Measurements from ENCODE around the gene TNXB. TPM values are rescaled to one million over a fixed set of nuclear protein-coding genes. Genes with fewer than 3 reads are reported as not detected.
"Not testable (repeated sequence)": the region's sequence is repeated elsewhere in the genome, so short reads cannot be mapped to it uniquely, and the experiment has no call there.

The TNXB gene
- total RNA-seq, 1 experiment from 2014 or later: 0.22 TPM

DNA sequence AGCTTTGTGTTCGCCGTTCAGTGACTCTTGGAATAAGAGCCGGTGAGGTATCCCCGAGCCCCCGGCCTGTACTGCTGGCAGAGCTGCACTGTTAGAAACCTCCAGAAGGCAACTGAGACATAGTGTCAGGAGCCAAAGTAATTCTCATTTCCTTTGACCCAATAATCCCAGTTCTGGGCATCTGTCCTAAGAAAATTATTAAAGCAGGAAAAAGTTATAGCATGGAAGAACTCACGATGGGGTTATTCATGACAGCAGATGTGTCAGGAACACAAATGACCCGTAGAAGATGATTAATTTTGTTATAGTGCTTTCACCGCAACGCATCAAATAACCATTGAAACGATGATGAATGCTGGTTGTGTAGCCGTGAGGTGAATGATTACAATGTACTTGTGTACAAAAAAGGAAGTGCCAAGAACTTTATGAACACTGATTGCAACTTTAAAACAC is 50.6 kb downstream of the TNXB start:
- DNase-seq: no peak
- H3K27ac ChIP-seq (ENCODE audit: low read length): no peak overlapping the region
- no peaks in the 10 kb centered on the region for H3K79me2 ChIP-seq (ENCODE audit: low read length)
- H3K4me3 ChIP-seq (ENCODE audit: low read length): no peak overlapping the region
- H2AFZ ChIP-seq (ENCODE audit: low read length): no peak overlapping the region
- H3K4me2 ChIP-seq (ENCODE audit: low read depth, low read length, poor library complexity, severe bottlenecking): no peak overlapping the region
- H3K27me3 ChIP-seq (ENCODE audit: low read length): no peaks in the 10 kb centered on the region
- no peaks in the 10 kb centered on the region for H3K36me3 ChIP-seq (ENCODE audit: insufficient read depth, low read length)
- H4K20me1 ChIP-seq (ENCODE audit: insufficient read depth, low read depth, low read length): no peaks in the 10 kb centered on the region
- no peaks in the 10 kb centered on the region for H3K9me3 ChIP-seq (ENCODE audit: low read length)
- no peaks in the 10 kb centered on the region for H3K4me1 ChIP-seq (ENCODE audit: low read length)
- H3K9me2 ChIP-seq (replicated peaks; ENCODE audit: insufficient read depth, low read length): no peaks in the 10 kb centered on the region
- H3K9ac ChIP-seq (ENCODE audit: low read length): no peak overlapping the region

DNA sequence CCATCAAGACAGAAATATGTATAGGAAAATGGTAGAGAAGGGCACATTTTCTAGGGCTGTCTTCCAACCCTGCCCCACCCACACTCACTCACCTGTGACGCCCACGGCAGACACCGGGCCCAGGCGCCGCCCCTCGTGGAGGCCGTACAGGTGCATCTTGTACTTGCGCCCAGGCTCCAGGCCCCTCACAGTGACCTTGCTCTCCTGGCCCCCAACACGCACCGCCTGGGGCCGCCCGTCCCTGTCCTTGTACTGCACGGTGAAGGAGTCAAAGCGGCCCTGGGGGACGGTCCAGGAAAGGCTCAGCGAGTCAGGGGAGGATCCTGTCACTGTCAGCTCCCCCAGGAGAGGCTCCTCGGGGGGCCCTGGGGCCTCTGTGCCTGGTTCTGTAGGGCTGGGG is 51.2 kb downstream of the TNXB start:
- no peaks in the 10 kb centered on the region for H4K20me1 ChIP-seq (ENCODE audit: insufficient read depth, low read depth, low read length)
- no peaks in the 10 kb centered on the region for H3K79me2 ChIP-seq (ENCODE audit: low read length)
- H3K4me2 ChIP-seq (ENCODE audit: low read depth, low read length, poor library complexity, severe bottlenecking): no peak overlapping the region
- H3K4me3 ChIP-seq (ENCODE audit: low read length): no peak overlapping the region
- H3K27ac ChIP-seq (ENCODE audit: low read length): no peak overlapping the region
- H3K9me3 ChIP-seq (ENCODE audit: low read length): no peaks in the 10 kb centered on the region
- no peak overlapping the region for H2AFZ ChIP-seq (ENCODE audit: low read length)
- DNase-seq: no peak
- H3K4me1 ChIP-seq (ENCODE audit: low read length): no peaks in the 10 kb centered on the region
- H3K9me2 ChIP-seq (replicated peaks; ENCODE audit: insufficient read depth, low read length): no peaks in the 10 kb centered on the region
- no peaks in the 10 kb centered on the region for H3K27me3 ChIP-seq (ENCODE audit: low read length)
- H3K36me3 ChIP-seq (ENCODE audit: insufficient read depth, low read length): no peaks in the 10 kb centered on the region
- no peak overlapping the region for H3K9ac ChIP-seq (ENCODE audit: low read length)

DNA sequence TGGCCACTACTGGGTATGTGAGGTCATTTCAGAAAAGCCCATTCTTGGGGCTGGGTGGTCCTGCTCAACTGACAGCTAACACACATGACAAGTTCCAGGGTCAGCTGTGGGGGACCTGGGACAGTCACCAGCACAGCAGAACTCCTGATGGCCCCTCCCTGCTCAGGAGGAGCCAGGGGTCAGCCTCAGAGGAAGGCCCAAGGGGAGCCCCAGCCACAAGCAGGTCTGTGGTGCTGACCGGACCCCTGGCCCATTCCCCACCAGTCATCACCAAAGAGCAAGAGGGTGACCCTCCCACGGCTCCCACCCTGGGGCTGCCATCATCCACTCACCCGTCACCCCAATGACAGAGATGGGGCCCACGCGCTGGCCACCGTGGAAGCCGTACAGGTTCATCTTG is 52.9 kb downstream of the TNXB start:
- Histone ChIP-seq H3K9ac (ENCODE audit: low read length) (no peak overlapping the region), H3K27ac (ENCODE audit: low read length) (no peak overlapping the region), H3K27me3 (ENCODE audit: low read length) (no peaks in the 10 kb centered on the region), H4K20me1 (ENCODE audit: insufficient read depth, low read depth, low read length) (no peaks in the 10 kb centered on the region), H3K4me3 (ENCODE audit: low read length) (no peak overlapping the region), H2AFZ (ENCODE audit: low read length) (no peak overlapping the region), H3K9me3 (ENCODE audit: low read length) (no peaks in the 10 kb centered on the region), H3K79me2 (ENCODE audit: low read length) (no peaks in the 10 kb centered on the region), H3K4me1 (ENCODE audit: low read length) (no peaks in the 10 kb centered on the region), H3K9me2 (replicated peaks; ENCODE audit: insufficient read depth, low read length) (no peaks in the 10 kb centered on the region), H3K4me2 (ENCODE audit: low read depth, low read length, poor library complexity, severe bottlenecking) (no peak overlapping the region), H3K36me3 (ENCODE audit: insufficient read depth, low read length) (no peaks in the 10 kb centered on the region)
- no peak for DNase-seq

DNA sequence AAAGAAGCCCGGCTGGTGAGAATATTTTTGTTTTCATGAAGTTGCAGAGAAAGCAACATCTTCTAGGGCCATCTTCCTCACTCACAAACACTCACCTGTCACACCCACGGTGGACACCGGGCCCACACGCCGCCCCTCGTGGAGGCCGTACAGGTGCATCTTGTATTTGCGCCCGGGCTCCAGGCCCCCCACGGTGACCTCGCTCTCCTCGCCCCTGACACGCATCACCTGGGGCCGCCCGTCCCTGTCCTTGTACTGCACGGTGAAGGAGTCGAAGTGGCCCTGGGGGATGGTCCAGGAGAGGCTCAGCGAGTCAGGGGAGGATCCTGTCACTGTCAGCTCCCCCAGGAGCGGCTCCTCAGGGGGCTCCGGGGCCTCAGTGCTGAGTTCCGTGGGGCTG is 53.4 kb downstream of the TNXB start:
- not testable (repeated sequence) for H4K20me1 ChIP-seq (ENCODE audit: insufficient read depth, low read depth, low read length); H3K79me2 ChIP-seq (ENCODE audit: low read length); H3K4me2 ChIP-seq (ENCODE audit: low read depth, low read length, poor library complexity, severe bottlenecking); H3K27me3 ChIP-seq (ENCODE audit: low read length); H3K9me3 ChIP-seq (ENCODE audit: low read length); H3K9me2 ChIP-seq (replicated peaks; ENCODE audit: insufficient read depth, low read length); H3K27ac ChIP-seq (ENCODE audit: low read length); H3K4me3 ChIP-seq (ENCODE audit: low read length); H3K36me3 ChIP-seq (ENCODE audit: insufficient read depth, low read length); H3K9ac ChIP-seq (ENCODE audit: low read length); H3K4me1 ChIP-seq (ENCODE audit: low read length); DNase-seq; H2AFZ ChIP-seq (ENCODE audit: low read length)

DNA sequence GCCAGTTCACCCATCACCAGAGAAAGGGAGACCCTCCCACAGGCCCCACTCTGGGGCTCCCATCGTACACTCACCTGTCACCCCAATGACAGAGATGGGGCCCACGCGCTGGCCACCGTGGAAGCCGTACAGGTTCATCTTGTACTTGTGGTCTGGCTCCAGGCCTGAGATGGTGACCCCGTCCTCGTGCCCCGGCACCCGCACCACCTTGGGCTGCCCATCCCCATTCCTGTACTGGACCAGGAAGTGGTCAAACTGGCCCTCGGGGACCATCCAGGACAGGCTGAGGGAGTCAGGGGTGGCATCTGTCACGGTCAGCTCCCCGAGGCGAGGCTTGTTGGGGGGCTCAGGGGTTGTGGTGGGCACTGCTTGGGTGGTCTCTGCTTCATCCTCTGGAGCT is 55.8 kb downstream of the TNXB start:
- not testable (repeated sequence) for H2AFZ ChIP-seq (ENCODE audit: low read length); H3K9ac ChIP-seq (ENCODE audit: low read length)

DNA sequence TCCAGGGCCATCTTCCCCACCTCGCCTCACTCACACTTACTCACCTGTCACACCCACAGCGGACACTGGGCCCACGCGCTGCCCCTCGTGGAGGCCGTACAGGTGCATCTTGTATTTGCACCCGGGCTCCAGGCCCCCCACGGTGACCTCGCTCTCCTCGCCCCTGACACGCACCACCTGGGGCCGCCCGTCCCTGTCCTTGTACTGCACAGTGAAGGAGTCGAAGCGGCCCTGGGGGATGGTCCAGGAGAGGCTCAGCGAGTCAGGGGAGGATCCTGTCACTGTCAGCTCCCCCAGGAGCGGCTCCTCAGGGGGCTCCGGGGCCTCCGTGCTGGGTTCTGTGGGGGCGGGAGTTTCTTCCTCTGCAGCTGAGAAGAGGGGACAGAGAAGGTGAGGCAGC is 56.5 kb downstream of the TNXB start:
- not testable (repeated sequence) for H3K79me2 ChIP-seq (ENCODE audit: low read length); H3K9me3 ChIP-seq (ENCODE audit: low read length); H3K9ac ChIP-seq (ENCODE audit: low read length); H3K36me3 ChIP-seq (ENCODE audit: insufficient read depth, low read length); H3K4me1 ChIP-seq (ENCODE audit: low read length); H3K4me3 ChIP-seq (ENCODE audit: low read length); H3K9me2 ChIP-seq (replicated peaks; ENCODE audit: insufficient read depth, low read length); H3K4me2 ChIP-seq (ENCODE audit: low read depth, low read length, poor library complexity, severe bottlenecking); H3K27me3 ChIP-seq (ENCODE audit: low read length); H4K20me1 ChIP-seq (ENCODE audit: insufficient read depth, low read depth, low read length); H2AFZ ChIP-seq (ENCODE audit: low read length); H3K27ac ChIP-seq (ENCODE audit: low read length); DNase-seq

More for the DNA sequence above, 55.8 kb downstream of the TNXB start:
- not testable (repeated sequence) for DNase-seq; H4K20me1 ChIP-seq (ENCODE audit: insufficient read depth, low read depth, low read length); H3K4me2 ChIP-seq (ENCODE audit: low read depth, low read length, poor library complexity, severe bottlenecking); H3K4me1 ChIP-seq (ENCODE audit: low read length); H3K9me2 ChIP-seq (replicated peaks; ENCODE audit: insufficient read depth, low read length); H3K79me2 ChIP-seq (ENCODE audit: low read length); H3K36me3 ChIP-seq (ENCODE audit: insufficient read depth, low read length); H3K27me3 ChIP-seq (ENCODE audit: low read length); H3K27ac ChIP-seq (ENCODE audit: low read length); H3K9me3 ChIP-seq (ENCODE audit: low read length); H3K4me3 ChIP-seq (ENCODE audit: low read length)

DNA sequence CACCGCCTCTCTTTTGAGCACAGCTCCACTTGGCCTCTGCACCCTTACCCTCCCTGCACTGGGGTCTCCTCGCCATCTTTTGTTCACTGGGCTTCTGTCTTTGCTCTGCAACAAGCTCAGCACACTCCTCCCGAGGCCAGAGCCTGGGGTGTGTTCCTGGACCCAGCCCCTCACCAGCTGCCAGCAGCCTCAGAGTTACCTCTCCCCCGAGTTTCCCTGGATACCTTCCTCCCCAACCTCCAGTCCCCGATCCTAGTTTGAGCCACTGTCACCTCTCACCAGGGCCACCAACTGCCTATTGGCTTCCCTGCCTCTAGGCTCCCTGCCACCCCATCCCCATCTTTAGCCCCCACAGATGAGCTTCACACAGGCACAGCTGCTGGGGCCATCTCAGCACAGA is 58.6 kb downstream of the TNXB start:
- Histone ChIP-seq H3K4me2 (ENCODE audit: low read depth, low read length, poor library complexity, severe bottlenecking) (no peak overlapping the region), H4K20me1 (ENCODE audit: insufficient read depth, low read depth, low read length) (no peaks in the 10 kb centered on the region; the same call in 1 of the 2 replicates), H3K9me3 (ENCODE audit: low read length) (no peaks in the 10 kb centered on the region), H3K4me1 (ENCODE audit: low read length) (no peaks in the 10 kb centered on the region), H3K9me2 (replicated peaks; ENCODE audit: insufficient read depth, low read length) (no peaks in the 10 kb centered on the region), H3K79me2 (ENCODE audit: low read length) (no peaks in the 10 kb centered on the region), H3K27me3 (ENCODE audit: low read length) (no peaks in the 10 kb centered on the region), H3K27ac (ENCODE audit: low read length) (no peak overlapping the region), H3K4me3 (ENCODE audit: low read length) (no peak overlapping the region), H2AFZ (ENCODE audit: low read length) (no peak overlapping the region), H3K36me3 (ENCODE audit: insufficient read depth, low read length) (no peaks in the 10 kb centered on the region), H3K9ac (ENCODE audit: low read length) (no peak overlapping the region)
- no peak for DNase-seq

DNA sequence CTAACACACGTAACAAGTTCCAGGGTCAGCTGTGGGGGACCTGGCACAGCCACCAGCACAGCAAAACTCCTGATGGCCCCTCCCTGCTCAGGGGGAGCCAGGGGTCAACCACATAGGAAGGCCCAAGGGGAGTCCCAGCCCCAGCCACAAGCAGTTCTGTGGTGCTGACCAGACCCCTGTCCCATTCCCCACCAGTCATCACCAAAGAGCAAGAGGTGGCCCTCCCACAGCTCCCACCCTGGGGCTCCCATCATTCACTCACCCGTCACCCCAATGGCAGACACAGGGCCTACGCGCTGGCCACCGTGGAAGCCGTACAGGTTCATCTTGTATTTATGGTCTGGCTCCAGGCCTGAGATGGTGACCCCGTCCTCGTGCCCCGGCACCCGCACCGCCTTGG is 59.4 kb downstream of the TNXB start:
- not testable (repeated sequence) for DNase-seq; H3K4me2 ChIP-seq (ENCODE audit: low read depth, low read length, poor library complexity, severe bottlenecking); H3K9me3 ChIP-seq (ENCODE audit: low read length); H3K4me1 ChIP-seq (ENCODE audit: low read length); H3K9me2 ChIP-seq (replicated peaks; ENCODE audit: insufficient read depth, low read length); H3K9ac ChIP-seq (ENCODE audit: low read length); H3K36me3 ChIP-seq (ENCODE audit: insufficient read depth, low read length); H3K27me3 ChIP-seq (ENCODE audit: low read length); H2AFZ ChIP-seq (ENCODE audit: low read length); H3K79me2 ChIP-seq (ENCODE audit: low read length); H3K27ac ChIP-seq (ENCODE audit: low read length); H4K20me1 ChIP-seq (ENCODE audit: insufficient read depth, low read depth, low read length); H3K4me3 ChIP-seq (ENCODE audit: low read length)

DNA sequence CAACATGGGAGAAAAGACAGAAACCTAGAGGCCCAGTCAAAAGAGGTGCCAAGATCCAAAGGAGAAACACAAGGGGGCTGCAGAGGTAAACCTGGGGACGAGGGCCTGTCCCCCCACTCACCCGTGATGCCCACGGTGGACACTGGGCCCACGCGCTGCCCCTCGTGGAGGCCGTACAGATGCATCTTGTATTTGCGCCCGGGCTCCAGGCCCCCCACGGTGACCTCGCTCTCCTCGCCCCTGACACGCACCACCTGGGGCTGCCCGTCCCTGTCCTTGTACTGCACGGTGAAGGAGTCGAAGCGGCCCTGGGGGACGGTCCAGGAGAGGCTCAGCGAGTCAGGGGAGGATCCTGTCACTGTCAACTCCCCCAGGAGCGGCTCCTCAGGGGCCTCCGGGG is 60.0 kb downstream of the TNXB start:
- not testable (repeated sequence) for H3K36me3 ChIP-seq (ENCODE audit: insufficient read depth, low read length); H3K9ac ChIP-seq (ENCODE audit: low read length); H3K9me2 ChIP-seq (replicated peaks; ENCODE audit: insufficient read depth, low read length); H3K27ac ChIP-seq (ENCODE audit: low read length); H3K9me3 ChIP-seq (ENCODE audit: low read length); DNase-seq; H3K27me3 ChIP-seq (ENCODE audit: low read length); H2AFZ ChIP-seq (ENCODE audit: low read length); H3K4me2 ChIP-seq (ENCODE audit: low read depth, low read length, poor library complexity, severe bottlenecking); H3K4me1 ChIP-seq (ENCODE audit: low read length); H3K79me2 ChIP-seq (ENCODE audit: low read length); H4K20me1 ChIP-seq (ENCODE audit: insufficient read depth, low read depth, low read length); H3K4me3 ChIP-seq (ENCODE audit: low read length)
